H7 (cell line): Measurements from ENCODE around the gene NOTCH2. TPM values are rescaled to one million over a fixed set of nuclear protein-coding genes. Genes with fewer than 3 reads are reported as not detected.

Experiments
- total RNA-seq: library from RNA; depleted of rRNA; stranded (reverse); fragments of >200 nt; shearing (Covaris generic); gene quantifications from 2 replicates; pipeline ENCODE4 v1.2.3, GENCODE V29; 2014; rRNA removed

Gene NOTCH2
- total RNA-seq, 1 experiment from 2014 or later, result 52.4 TPM

Other genes with a start within 250 kb of the NOTCH2 start
- not detected in 2 replicates for gene ADAM30, start 173.1 kb downstream of the NOTCH2 start, total RNA-seq
- 17.8 and 19.0 TPM in 2 replicates for gene SEC22B, start 106.9 kb upstream of the NOTCH2 start, total RNA-seq